Left lung (tissue), 10 donors: ENCODE results near the gene RAB3C. TPM values are rescaled to one million over a fixed set of nuclear protein-coding genes. Genes with fewer than 3 reads are reported as not detected.

Source experiments
- ATAC-seq: fragments of 200-7000 bp; cut with Tn5 transposase; one replicate; pipeline ENCODE4 v1.9.1; 2020; ENCODE audit warnings: moderate library complexity
- DNase-seq, 4 donors: peaks; one replicate each; pipeline ENCODE4 v3.0.0-alpha.2; 2013 to 2020
- H3K27ac ChIP-seq, 2 donors: fragments of 200-600 bp; sonication (generic) in 1 of 2; one replicate each; pipeline versions ENCODE4 v1.5.0 to v1.8.0; 2020 to 2021
- H3K27me3 ChIP-seq, 2 donors: fragments of 200-600 bp; sonication (generic) in 1 of 2; one replicate each; pipeline versions ENCODE4 v1.5.0 to v1.8.0; 2020 to 2021
- H3K36me3 ChIP-seq, 2 donors: fragments of 200-600 bp; sonication (generic) in 1 of 2; one replicate each; pipeline versions ENCODE4 v1.5.0 to v1.8.0; 2020 to 2021
- H3K4me1 ChIP-seq, 2 donors: fragments of 200-600 bp; one replicate each; pipeline ENCODE4 v1.8.0; 2021
- H3K4me3 ChIP-seq, 2 donors: fragments of 200-600 bp; sonication (generic) in 1 of 2; one replicate each; pipeline versions ENCODE4 v1.5.0 to v1.8.0; 2020 to 2021; ENCODE audit warnings: mild to moderate bottlenecking in 1 of 2
- H3K9me3 ChIP-seq, 2 donors: fragments of 200-600 bp; sonication (generic) in 1 of 2; one replicate each; pipeline versions ENCODE4 v1.5.0 to v1.8.0; 2020 to 2021
- intact Hi-C, 2 donors: fragments of 100-400 bp; cut with DNase I; formaldehyde crosslinking; loops; one replicate each; pipeline versions ENCODE4 v1.11.2 to v1.14.2; 2022
- polyA plus RNA-seq, 6 donors: library from polyadenylated mRNA; unstranded; fragments of 120-200 nt; gene quantifications; one replicate each; pipeline ENCODE4 v1.2.1, GENCODE V29; 2013; ENCODE audit not compliant: insufficient read length in 6 of 6
- total RNA-seq, 2 donors: library from RNA; stranded (reverse); fragmentation: NEBNext Ultra II Directional; extraction: Animal tissue kit (Norgen Biotek cat#: 25700); gene quantifications; one replicate each; pipeline ENCODE4 v1.2.1, GENCODE V29; 2021
- TF ChIP-seq, protein P1 (sequence below), 2 donors: fragments of 200-600 bp; sonication (generic) in 1 of 2; IDR thresholded peaks; one replicate each; pipeline versions ENCODE4 v1.5.0 to v1.8.0; 2021; ENCODE audit warnings: antibody characterized with exemption in 2 of 2
- donor health status: DM: no; HTN: yes; CAD: no.
- donor health status: DM: no; HTN: no; CAD: no.

The RAB3C gene
- total and polyA plus RNA-seq, 8 donors = 1.1 to 3.5 (median 1.6) TPM

- Histone ChIP-seq H3K27ac (no peak overlapping the region), H3K4me3 (no peak overlapping the region), H3K4me1 (no peaks in the 10 kb centered on the region), H3K27me3 (no peaks in the 10 kb centered on the region), H3K9me3 (peaks cover 0 to 6% of the 10 kb centered on the region in 2 donors), H3K36me3 (no peaks in the 10 kb centered on the region)
- intact Hi-C loops = no loop called here
- TF ChIP-seq, protein P1, sequence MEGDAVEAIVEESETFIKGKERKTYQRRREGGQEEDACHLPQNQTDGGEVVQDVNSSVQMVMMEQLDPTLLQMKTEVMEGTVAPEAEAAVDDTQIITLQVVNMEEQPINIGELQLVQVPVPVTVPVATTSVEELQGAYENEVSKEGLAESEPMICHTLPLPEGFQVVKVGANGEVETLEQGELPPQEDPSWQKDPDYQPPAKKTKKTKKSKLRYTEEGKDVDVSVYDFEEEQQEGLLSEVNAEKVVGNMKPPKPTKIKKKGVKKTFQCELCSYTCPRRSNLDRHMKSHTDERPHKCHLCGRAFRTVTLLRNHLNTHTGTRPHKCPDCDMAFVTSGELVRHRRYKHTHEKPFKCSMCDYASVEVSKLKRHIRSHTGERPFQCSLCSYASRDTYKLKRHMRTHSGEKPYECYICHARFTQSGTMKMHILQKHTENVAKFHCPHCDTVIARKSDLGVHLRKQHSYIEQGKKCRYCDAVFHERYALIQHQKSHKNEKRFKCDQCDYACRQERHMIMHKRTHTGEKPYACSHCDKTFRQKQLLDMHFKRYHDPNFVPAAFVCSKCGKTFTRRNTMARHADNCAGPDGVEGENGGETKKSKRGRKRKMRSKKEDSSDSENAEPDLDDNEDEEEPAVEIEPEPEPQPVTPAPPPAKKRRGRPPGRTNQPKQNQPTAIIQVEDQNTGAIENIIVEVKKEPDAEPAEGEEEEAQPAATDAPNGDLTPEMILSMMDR (IDR thresholded peaks at IDR 0.05) = no peak
- no peak for DNase-seq
- no peak for ATAC-seq
These were observed 203.2 kb downstream of the RAB3C start for GRCh38 chr5:58786035-58786434.

DNA sequence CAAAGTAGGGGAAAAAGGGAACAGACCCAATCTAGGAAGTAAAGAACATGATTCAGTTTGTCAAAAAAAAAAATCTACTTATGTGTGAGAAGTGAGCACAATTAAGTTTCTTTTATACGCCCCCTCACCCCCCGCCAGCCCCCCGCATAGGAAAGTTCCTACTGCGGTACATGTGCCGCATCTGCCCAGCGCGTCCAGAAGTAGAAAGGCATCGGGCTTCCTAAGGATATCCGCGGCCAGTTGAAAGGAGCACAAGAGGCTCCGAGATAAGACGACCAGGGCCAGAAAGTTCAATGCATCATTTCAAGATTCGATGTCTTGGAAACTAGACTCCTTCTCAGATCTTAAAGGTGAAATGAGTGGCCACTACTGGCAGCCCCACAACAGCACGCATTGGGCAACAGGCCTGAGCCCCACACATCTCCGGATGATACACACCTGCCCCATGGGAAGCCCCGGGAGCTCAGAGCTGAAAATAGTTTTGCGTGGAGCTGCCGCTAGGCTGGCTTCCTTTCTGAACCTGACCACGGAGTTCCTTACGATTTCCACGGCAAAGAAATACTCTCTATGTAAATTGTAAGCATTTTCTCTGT lies 203.9 kb downstream of the RAB3C start:
- Histone ChIP-seq H3K27me3 (no peaks in the 10 kb centered on the region), H3K4me1 (no peaks in the 10 kb centered on the region), H3K27ac (no peak overlapping the region), H3K4me3 (no peak overlapping the region), H3K36me3 (no peaks in the 10 kb centered on the region), H3K9me3 (peaks cover 0 to 6% of the 10 kb centered on the region in 2 donors)
- no peak for ATAC-seq
- peak in 1 of 4 donors; percentile 41 for DNase-seq
- intact Hi-C loops = no loop called here
- TF ChIP-seq, protein P1 (IDR thresholded peaks at IDR 0.05) = no peak

DNA sequence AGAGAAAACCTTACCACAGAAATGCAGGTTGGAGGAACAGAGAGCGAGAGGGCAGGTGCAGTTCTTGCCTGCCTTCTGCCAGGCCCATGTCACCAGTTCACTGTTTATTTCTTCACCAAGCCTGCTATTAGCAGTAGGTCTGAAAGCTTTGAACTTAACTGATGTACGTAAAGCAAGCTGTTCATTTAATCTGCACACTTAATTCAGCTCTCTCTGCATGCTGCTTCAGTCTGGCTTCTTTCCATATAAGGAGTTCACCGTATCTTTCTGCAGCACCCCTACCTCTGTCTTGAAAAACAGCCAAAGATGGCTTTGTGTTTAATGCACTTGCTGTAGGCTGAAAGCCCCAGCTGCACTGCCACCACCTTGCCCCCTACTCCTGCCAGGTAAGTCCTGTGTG lies 205.1 kb downstream of the RAB3C start:
- no peak for ATAC-seq

DNA sequence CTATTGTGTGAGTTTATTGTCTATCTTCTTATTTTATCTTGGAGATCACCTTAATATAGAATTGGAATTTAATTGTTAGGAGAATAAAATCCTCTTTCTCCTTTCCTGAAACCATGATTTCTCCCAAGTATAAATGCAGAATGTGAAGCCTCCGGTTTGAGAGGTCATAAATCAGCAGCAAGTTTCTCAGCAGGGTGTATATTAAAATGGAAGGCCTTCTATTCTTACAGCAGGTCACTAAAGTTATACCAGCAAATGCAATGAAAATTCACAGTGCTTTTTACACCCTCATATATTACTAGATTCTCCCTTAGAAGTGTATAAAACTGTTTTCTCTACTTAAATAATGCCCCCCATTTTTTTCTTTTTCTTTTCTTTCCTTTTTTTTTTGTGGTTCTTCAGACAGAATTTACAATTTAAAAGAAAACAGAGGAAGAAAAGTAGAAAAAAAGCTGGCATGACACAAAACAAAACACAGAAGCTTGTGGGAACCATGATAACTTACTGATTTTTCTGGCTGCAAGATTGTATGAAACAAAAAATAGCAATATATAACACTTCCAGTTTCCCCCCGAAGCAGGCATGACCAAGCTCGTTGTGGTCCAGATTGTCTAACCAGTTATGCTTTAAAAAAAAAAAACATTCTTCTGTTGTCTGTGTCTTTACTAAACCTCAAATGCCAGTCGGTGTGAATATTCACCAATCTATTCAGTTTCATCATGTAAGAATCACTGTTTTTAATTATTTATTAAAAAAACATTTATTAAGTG lies 211.2 kb downstream of the RAB3C start:
- no peak overlapping the region for H3K4me3 ChIP-seq
- no peaks in the 10 kb centered on the region for H3K27me3 ChIP-seq
- H3K4me1 ChIP-seq = no peaks in the 10 kb centered on the region
- H3K36me3 ChIP-seq = no peaks in the 10 kb centered on the region
- intact Hi-C loops = no loop called here
- H3K9me3 ChIP-seq = no peaks in the 10 kb centered on the region
- no peak overlapping the region for H3K27ac ChIP-seq
- TF ChIP-seq, protein P1 (IDR thresholded peaks at IDR 0.05) = no peak
- ATAC-seq = no peak
- DNase-seq = no peak

More for the DNA sequence above, 205.1 kb downstream of the RAB3C start:
- intact Hi-C loops = no loop called here
- DNase-seq = no peak
- H3K27ac ChIP-seq = no peak overlapping the region
- TF ChIP-seq, protein P1 (IDR thresholded peaks at IDR 0.05) = no peak
- H3K9me3 ChIP-seq = peaks cover 0 to 6% of the 10 kb centered on the region in 2 donors
- no peaks in the 10 kb centered on the region for H3K27me3 ChIP-seq
- H3K36me3 ChIP-seq = no peaks in the 10 kb centered on the region
- no peaks in the 10 kb centered on the region for H3K4me1 ChIP-seq
- H3K4me3 ChIP-seq = no peak overlapping the region

DNA sequence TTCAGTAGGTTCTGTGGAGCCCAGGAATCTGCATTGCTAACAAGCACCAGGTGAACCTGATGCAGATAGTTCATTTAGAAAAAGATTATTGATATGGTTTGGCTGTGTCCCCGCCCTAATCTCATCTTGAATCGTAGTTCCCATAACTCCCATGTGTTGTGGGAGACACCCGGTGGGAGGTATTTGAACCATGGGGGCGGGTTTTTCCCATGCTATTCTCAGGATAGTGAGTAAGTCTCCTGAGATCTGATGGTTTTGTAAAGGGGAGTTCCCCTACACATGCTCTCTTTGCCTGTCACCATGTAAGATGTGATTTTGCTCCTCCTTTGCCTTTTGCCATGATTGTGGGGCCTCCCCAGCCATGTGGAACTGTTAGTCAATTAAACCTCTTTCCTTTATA lies 212.0 kb downstream of the RAB3C start:
- H3K9me3 ChIP-seq = no peaks in the 10 kb centered on the region
- TF ChIP-seq, protein P1 (IDR thresholded peaks at IDR 0.05) = no peak
- no peak for DNase-seq
- no peak overlapping the region for H3K27ac ChIP-seq
- ATAC-seq = no peak
- H3K27me3 ChIP-seq = no peaks in the 10 kb centered on the region
- intact Hi-C loops = no loop called here
- H3K4me3 ChIP-seq = no peak overlapping the region
- no peaks in the 10 kb centered on the region for H3K4me1 ChIP-seq
- no peaks in the 10 kb centered on the region for H3K36me3 ChIP-seq
